ENCODE data around the gene METTL16. TPM values are rescaled to one million over a fixed set of nuclear protein-coding genes. Genes with fewer than 3 reads are reported as not detected.

METTL16 gene, protein sequence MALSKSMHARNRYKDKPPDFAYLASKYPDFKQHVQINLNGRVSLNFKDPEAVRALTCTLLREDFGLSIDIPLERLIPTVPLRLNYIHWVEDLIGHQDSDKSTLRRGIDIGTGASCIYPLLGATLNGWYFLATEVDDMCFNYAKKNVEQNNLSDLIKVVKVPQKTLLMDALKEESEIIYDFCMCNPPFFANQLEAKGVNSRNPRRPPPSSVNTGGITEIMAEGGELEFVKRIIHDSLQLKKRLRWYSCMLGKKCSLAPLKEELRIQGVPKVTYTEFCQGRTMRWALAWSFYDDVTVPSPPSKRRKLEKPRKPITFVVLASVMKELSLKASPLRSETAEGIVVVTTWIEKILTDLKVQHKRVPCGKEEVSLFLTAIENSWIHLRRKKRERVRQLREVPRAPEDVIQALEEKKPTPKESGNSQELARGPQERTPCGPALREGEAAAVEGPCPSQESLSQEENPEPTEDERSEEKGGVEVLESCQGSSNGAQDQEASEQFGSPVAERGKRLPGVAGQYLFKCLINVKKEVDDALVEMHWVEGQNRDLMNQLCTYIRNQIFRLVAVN
- 10 to 100 TPM; 16.3 to 23.1 TPM for total RNA-seq

- H3K36me3 ChIP-seq, result no peaks in the 10 kb centered on the region
- peak within 1 kb of the TSS; percentile 93 for H3K27ac ChIP-seq
- peak within 1 kb of the TSS; percentile 69 for H3K4me3 ChIP-seq
- TF ChIP-seq CTCF (IDR thresholded peaks at IDR 0.05), result no peak
- intact Hi-C loops (cut with DNase I), result no loop called here
- DNase-seq, result peak; percentile 99
- no peaks in the 10 kb centered on the region for H3K9me3 ChIP-seq
- H3K27me3 ChIP-seq, result no peaks in the 10 kb centered on the region
- H3K4me1 ChIP-seq, result no peaks in the 10 kb centered on the region
- H3K9ac ChIP-seq (ENCODE audit: low read depth in 2 of 2, low read length in 2 of 2), result peak within 1 kb of the TSS; percentile 72 to 85
Measured at GRCh38 chr17:2511462-2512369, at the start of gene METTL16. METTL16 (minus strand) TSS chr17:2511888; CDS start chr17:2502331, 9,557 bp downstream.

- H3K4me1 ChIP-seq, result no peaks in the 10 kb centered on the region
- no peak overlapping the region for H3K9ac ChIP-seq (ENCODE audit: low read depth in 2 of 2, low read length in 2 of 2)
- intact Hi-C loops (cut with DNase I), result no loop called here
- no peak overlapping the region for H3K4me3 ChIP-seq
- H3K9me3 ChIP-seq, result no peaks in the 10 kb centered on the region
- H3K27ac ChIP-seq, result no peak overlapping the region
- TF ChIP-seq CTCF (IDR thresholded peaks at IDR 0.05), result no peak
- no peaks in the 10 kb centered on the region for H3K36me3 ChIP-seq
- no peak for DNase-seq
- no peaks in the 10 kb centered on the region for H3K27me3 ChIP-seq
Measured at GRCh38 chr17:2560658-2561057, 49.0 kb upstream of the METTL16 start.

DNA sequence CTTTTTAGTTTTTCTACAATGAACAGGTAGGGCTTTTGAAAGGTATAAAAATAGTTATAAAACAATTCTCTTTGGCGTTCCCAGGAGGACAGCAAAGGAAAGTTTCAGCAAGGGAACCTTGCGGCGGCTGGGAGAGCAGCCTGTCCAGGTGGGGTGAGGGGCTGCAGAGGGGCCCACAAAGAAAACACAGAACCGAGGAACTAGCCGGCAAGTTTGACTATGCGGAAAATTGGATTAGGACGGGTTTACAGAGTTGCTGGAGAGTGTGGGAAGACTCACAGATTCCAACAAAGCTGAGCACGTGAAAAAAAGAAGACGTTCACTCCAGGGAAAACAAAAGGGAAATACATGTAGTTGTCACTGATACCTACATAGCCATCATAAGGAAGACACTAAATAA, 40.2 kb upstream of the METTL16 start:
- intact Hi-C loops (cut with DNase I), result no loop called here
- H3K4me1 ChIP-seq, result no peaks in the 10 kb centered on the region
- no peaks in the 10 kb centered on the region for H3K27me3 ChIP-seq
- H3K36me3 ChIP-seq, result no peaks in the 10 kb centered on the region
- no peak overlapping the region for H3K4me3 ChIP-seq
- H3K27ac ChIP-seq, result no peak overlapping the region
- no peak for DNase-seq
- no peaks in the 10 kb centered on the region for H3K9me3 ChIP-seq
- no peak overlapping the region for H3K9ac ChIP-seq (ENCODE audit: low read depth in 2 of 2, low read length in 2 of 2)
- no peak for TF ChIP-seq CTCF (IDR thresholded peaks at IDR 0.05)

DNA sequence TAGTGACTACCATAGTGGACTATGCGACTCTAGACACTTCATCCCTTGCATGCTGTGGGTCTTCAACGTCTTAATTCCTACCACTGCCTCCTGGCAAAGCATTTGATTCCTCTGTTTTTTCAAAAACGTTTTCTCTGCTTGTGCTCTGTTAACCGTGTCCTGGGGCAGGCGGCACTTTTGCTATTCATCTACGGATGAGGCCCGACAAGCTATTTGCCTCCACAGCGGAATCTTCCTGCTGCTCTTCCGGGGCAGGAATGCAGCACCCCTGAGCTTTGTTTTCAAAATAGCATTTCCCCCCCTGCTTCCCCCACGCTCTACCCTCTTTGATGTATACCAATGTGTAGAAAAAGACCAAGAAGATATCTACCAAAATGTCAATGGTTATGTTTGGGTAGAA, 39.8 kb upstream of the METTL16 start:
- Histone ChIP-seq H3K9me3 (no peaks in the 10 kb centered on the region), H3K4me3 (no peak overlapping the region)
- DNase-seq, result no peak

More for the DNA sequence above, 39.8 kb upstream of the METTL16 start:
- Histone ChIP-seq H3K36me3 (no peaks in the 10 kb centered on the region), H3K9ac (ENCODE audit: low read depth in 2 of 2, low read length in 2 of 2) (no peak overlapping the region), H3K27ac (no peak overlapping the region), H3K27me3 (no peaks in the 10 kb centered on the region), H3K4me1 (no peaks in the 10 kb centered on the region)
- intact Hi-C loops (cut with DNase I), result no loop called here
- no peak for TF ChIP-seq CTCF (IDR thresholded peaks at IDR 0.05)
